BJ (cell line): ENCODE results near the gene ANGPTL5. TPM values are rescaled to one million over a fixed set of nuclear protein-coding genes. Genes with fewer than 3 reads are reported as not detected.
A peak's percentile ranks its signal among the peaks of the same experiment; 100 is the strongest.

ENCODE experiments used
- CTCF ChIA-PET: fragments of 350-600 bp; formaldehyde crosslinking; extraction: SDS; loops from one replicate; lab custom pipeline; 2021; ENCODE audit warnings: antibody characterized with exemption, inconsistent platforms; lab: Yijun Ruan, JAX
- POLR2A ChIA-PET: fragments of 300-600 bp; sonication (Branson Sonifier 250); formaldehyde crosslinking; extraction: SDS; loops from one replicate; lab custom pipeline; 2021; ENCODE audit warnings: antibody characterized with exemption; lab: Charles Lee
- DNase-seq: peaks from one replicate; pipeline ENCODE4 v3.0.0-alpha.2; 2011; ENCODE audit warnings: low read depth
- H3K27me3 ChIP-seq: 2 replicates; pipeline ENCODE4 v1.6.0; 2011; ENCODE audit warnings: low read length; ENCODE audit not compliant: control insufficient read depth, insufficient read depth
- H3K36me3 ChIP-seq: 2 replicates; pipeline ENCODE4 v1.5.1; 2011; ENCODE audit warnings: low read length; ENCODE audit not compliant: control insufficient read depth, insufficient read depth
- H3K4me3 ChIP-seq: 2 replicates; pipeline ENCODE4 v1.5.1; 2011; ENCODE audit warnings: low read depth, mild to moderate bottlenecking, control low read depth, low read length
- CTCF ChIP-seq: IDR thresholded peaks from 2 replicates; pipeline ENCODE4 v1.5.1; 2011; ENCODE audit warnings: low read depth, mild to moderate bottlenecking, control low read depth, inconsistent platforms, low read length, moderate library complexity; ENCODE audit not compliant: insufficient read depth
- polyA plus RNA-seq: library from polyadenylated mRNA; depleted of rRNA; stranded (reverse); fragments of >200 nt; gene quantifications from 2 replicates; pipeline ENCODE4 v1.2.3, GENCODE V29; 2011

ANGPTL5 gene
- polyA plus RNA-seq, 1 experiment = not detected

GRCh38 chr11:101914341-101914737, 2.0 kb downstream of the ANGPTL5 start:
- no peak for TF ChIP-seq CTCF
- ChIA-PET POLR2A (interaction anchor here (0.7 kb wide), 1 partner anchor 354 kb away, joined by 4 read pairs; no protein-coding TSS in a partner anchor), CTCF (interaction anchor here (1.9 kb wide), 1 partner anchor 53 kb away, joined by 13 read pairs; no protein-coding TSS in a partner anchor)
- Histone ChIP-seq H3K27me3 (no peaks in the 10 kb centered on the region), H3K36me3 (no peaks in the 10 kb centered on the region), H3K4me3 (peak overlapping the region; percentile 60)
- no peak for DNase-seq

GRCh38 chr11:101913656-101914055, 2.7 kb downstream of the ANGPTL5 start:
- ChIA-PET POLR2A (no interaction called here), CTCF (no interaction called here)
- H3K36me3 ChIP-seq = no peaks in the 10 kb centered on the region
- TF ChIP-seq CTCF = no peak
- H3K27me3 ChIP-seq = no peaks in the 10 kb centered on the region
- no peak overlapping the region for H3K4me3 ChIP-seq
- no peak for DNase-seq

- no peak for TF ChIP-seq CTCF
- no peak for DNase-seq
- Histone ChIP-seq H3K4me3 (no peak overlapping the region), H3K27me3 (no peaks in the 10 kb centered on the region), H3K36me3 (no peaks in the 10 kb centered on the region)
- ChIA-PET CTCF (interaction anchor here (0.9 kb wide), 1 partner anchor 65 kb away, joined by 3 read pairs; no protein-coding TSS in a partner anchor), POLR2A (no interaction called here)
These were observed 3.5 kb downstream of the ANGPTL5 start for GRCh38 chr11:101912823-101913284.

- Histone ChIP-seq H3K27me3 (no peaks in the 10 kb centered on the region), H3K36me3 (no peaks in the 10 kb centered on the region), H3K4me3 (no peak overlapping the region)
- ChIA-PET POLR2A (no interaction called here), CTCF (interaction anchor here (1.0 kb wide), 1 partner anchor 48 kb away, joined by 3 read pairs; no protein-coding TSS in a partner anchor)
- no peak for DNase-seq
- no peak for TF ChIP-seq CTCF
These were observed 7.2 kb downstream of the ANGPTL5 start for GRCh38 chr11:101909087-101909486.

GRCh38 chr11:101907815-101908214, 8.5 kb downstream of the ANGPTL5 start:
- ChIA-PET POLR2A (no interaction called here), CTCF (interaction anchor here (0.6 to 1.4 kb wide), 2 partner anchors 17 to 28 kb away, joined by 3 to 4 read pairs; no protein-coding TSS in a partner anchor)
- TF ChIP-seq CTCF = no peak
- DNase-seq = no peak
- Histone ChIP-seq H3K4me3 (no peak overlapping the region), H3K36me3 (no peaks in the 10 kb centered on the region), H3K27me3 (no peaks in the 10 kb centered on the region)
